H9 (cell line): Measurements from ENCODE around the gene WSB2. TPM values are rescaled to one million over a fixed set of nuclear protein-coding genes. Genes with fewer than 3 reads are reported as not detected.
A peak's percentile ranks its signal among the peaks of the same experiment; 100 is the strongest.

Experiments
- DNase-seq: peaks from one replicate; pipeline ENCODE4 v3.0.0-alpha.2; 2017
- H2AFZ ChIP-seq: one replicate; pipeline ENCODE4 v1.6.1; 2013; ENCODE audit warnings: mild to moderate bottlenecking, low read length, control low read depth, moderate library complexity
- H2AK5ac ChIP-seq: 2 replicates; pipeline ENCODE4 v1.6.1; 2013; ENCODE audit warnings: low read length, control low read depth, mixed read lengths; ENCODE audit not compliant: insufficient read length
- H2BK120ac ChIP-seq: one replicate; pipeline ENCODE4 v1.6.1; 2013; ENCODE audit warnings: low read depth, mild to moderate bottlenecking, low read length, control low read depth, inconsistent platforms; ENCODE audit not compliant: poor library complexity, severe bottlenecking
- H2BK12ac ChIP-seq: 2 replicates; pipeline ENCODE4 v1.6.1; 2013; ENCODE audit warnings: low read length, control low read depth, mixed read lengths, low read depth; ENCODE audit not compliant: insufficient read length
- H2BK15ac ChIP-seq: 2 replicates; pipeline ENCODE4 v1.6.1; 2013; ENCODE audit warnings: low read depth, low read length, control low read depth
- H2BK20ac ChIP-seq: one replicate; pipeline ENCODE4 v1.6.1; 2013; ENCODE audit warnings: low read depth, mild to moderate bottlenecking, low read length, control low read depth, inconsistent platforms; ENCODE audit not compliant: poor library complexity, severe bottlenecking
- H2BK5ac ChIP-seq: 2 replicates; pipeline ENCODE4 v1.6.1; 2013; ENCODE audit warnings: low read length, control low read depth, mixed read lengths; ENCODE audit not compliant: insufficient read length
- H3K14ac ChIP-seq: 2 replicates; pipeline ENCODE4 v1.6.1; 2013; ENCODE audit warnings: low read length, control low read depth; ENCODE audit not compliant: insufficient read depth
- H3K18ac ChIP-seq: 2 replicates; pipeline ENCODE4 v1.6.1; 2013; ENCODE audit warnings: low read depth, mild to moderate bottlenecking, mixed read lengths, low read length, control low read depth; ENCODE audit not compliant: insufficient read length
- H3K23ac ChIP-seq: 2 replicates; pipeline ENCODE4 v1.6.1; 2013; ENCODE audit warnings: low read length, control low read depth, mixed read lengths, low read depth; ENCODE audit not compliant: insufficient read length
- H3K23me2 ChIP-seq: 2 replicates; pipeline ENCODE4 v1.6.1; 2013; ENCODE audit warnings: low read depth, mild to moderate bottlenecking, mixed read lengths, low read length, control low read depth; ENCODE audit not compliant: insufficient read length, poor library complexity, severe bottlenecking
- H3K27ac ChIP-seq: 2 replicates; pipeline ENCODE4 v1.5.1; 2013; ENCODE audit warnings: low read length, control low read depth, mixed read lengths, low read depth; ENCODE audit not compliant: insufficient read length
- H3K27me3 ChIP-seq: 2 replicates; pipeline ENCODE4 v1.6.1; 2013; ENCODE audit warnings: low read length, control low read depth, inconsistent platforms; ENCODE audit not compliant: insufficient read depth
- H3K4ac ChIP-seq: 2 replicates; pipeline ENCODE4 v1.6.1; 2013; ENCODE audit warnings: low read depth, mild to moderate bottlenecking, control low read depth, inconsistent platforms, low read length, moderate library complexity
- H3K4me1 ChIP-seq: 2 replicates; pipeline ENCODE4 v1.6.1; 2013; ENCODE audit warnings: low read length, control low read depth, inconsistent platforms; ENCODE audit not compliant: insufficient read depth
- H3K4me2 ChIP-seq: 2 replicates; pipeline ENCODE4 v1.6.1; 2013; ENCODE audit warnings: low read length, control low read depth, mixed read lengths; ENCODE audit not compliant: insufficient read length, insufficient read depth
- H3K56ac ChIP-seq: 2 replicates; pipeline ENCODE4 v1.6.1; 2013; ENCODE audit warnings: low read depth, mild to moderate bottlenecking, mixed read lengths, low read length, control low read depth; ENCODE audit not compliant: insufficient read length
- H3K79me1 ChIP-seq: 2 replicates; pipeline ENCODE4 v1.6.1; 2013; ENCODE audit warnings: low read depth, mild to moderate bottlenecking, moderate library complexity, low read length, control low read depth, inconsistent platforms; ENCODE audit not compliant: insufficient read depth, poor library complexity, severe bottlenecking
- H3K79me2 ChIP-seq: 2 replicates; pipeline ENCODE4 v1.6.1; 2013; ENCODE audit warnings: low read length, control low read depth, inconsistent platforms; ENCODE audit not compliant: insufficient read depth
- H3K9ac ChIP-seq: 2 replicates; pipeline ENCODE4 v1.6.1; 2013; ENCODE audit warnings: low read length, control low read depth, mixed read lengths; ENCODE audit not compliant: insufficient read length; ENCODE audit errors: extremely low read depth
- H3K9me3 ChIP-seq: one replicate; pipeline ENCODE4 v1.6.1; 2013; ENCODE audit warnings: low read depth, low read length, inconsistent platforms; ENCODE audit not compliant: control insufficient read depth
- H3T11ph ChIP-seq: one replicate; pipeline ENCODE4 v1.6.1; 2013; ENCODE audit warnings: mild to moderate bottlenecking, low read length, control low read depth, inconsistent platforms
- H4K20me1 ChIP-seq: one replicate; pipeline ENCODE4 v1.6.1; 2013; ENCODE audit not compliant: control insufficient read depth, insufficient read length, insufficient read depth
- H4K5ac ChIP-seq: 2 replicates; pipeline ENCODE4 v1.6.1; 2013; ENCODE audit warnings: low read depth, mild to moderate bottlenecking, mixed read lengths, low read length, control low read depth; ENCODE audit not compliant: insufficient read length
- H4K8ac ChIP-seq: replicated peaks from 2 replicates; pipeline ENCODE4 v1.6.1; 2013; ENCODE audit warnings: low read length, control low read depth, mixed read lengths, low read depth; ENCODE audit not compliant: insufficient read length
- H4K91ac ChIP-seq: 2 replicates; pipeline ENCODE4 v1.6.1; 2013; ENCODE audit warnings: low read depth, mild to moderate bottlenecking, moderate library complexity, mixed read lengths, low read length, control low read depth; ENCODE audit not compliant: insufficient read length
- H3K27ac Mint-ChIP-seq, 3 experiments: 2 replicates in 2 of 3; 3 replicates in 1 of 3; pipeline ENCODE4 v1.8.0; 2020 to 2021; ENCODE audit warnings: mixed read lengths in 3 of 3, mild to moderate bottlenecking in 1 of 3, moderate library complexity in 1 of 3
- H3K27me3 Mint-ChIP-seq: 2 replicates; pipeline ENCODE4 v1.8.0; 2021; ENCODE audit warnings: low read depth, mild to moderate bottlenecking, moderate library complexity, mixed read lengths
- H3K36me3 Mint-ChIP-seq, 3 experiments: 2 replicates in 2 of 3; 3 replicates in 1 of 3; pipeline ENCODE4 v1.8.0; 2020 to 2021; ENCODE audit warnings: low read depth in 3 of 3, mixed read lengths in 3 of 3; ENCODE audit not compliant: insufficient read depth in 1 of 3
- H3K4me1 Mint-ChIP-seq, 2 experiments: 2 replicates each; pipeline ENCODE4 v1.8.0; 2020; ENCODE audit warnings: mixed read lengths in 2 of 2
- H3K4me3 Mint-ChIP-seq, 2 experiments: 2 replicates in 1 of 2; 3 replicates in 1 of 2; pipeline ENCODE4 v1.8.0; 2020 to 2021; ENCODE audit warnings: mild to moderate bottlenecking in 2 of 2, mixed read lengths in 2 of 2, moderate library complexity in 1 of 2
- H3K9me3 Mint-ChIP-seq, 2 experiments: 2 replicates in 1 of 2; 3 replicates in 1 of 2; pipeline ENCODE4 v1.8.0; 2020; ENCODE audit warnings: mild to moderate bottlenecking in 2 of 2, mixed read lengths in 2 of 2, moderate library complexity in 1 of 2
- WGBS: extraction: QIAGEN DNeasy Blood & Tissue Kit; methylation state at CpG from one replicate; pipeline ENCODE4 v1.1.7; 2013; ENCODE audit warnings: missing lambda C conversion rate, low lambda C conversion rate, mixed read lengths; ENCODE audit not compliant: insufficient read length; ENCODE audit errors: extremely low coverage; 5-methylcytosine and 5-hydroxymethylcytosine counted together
- total RNA-seq: library from RNA; stranded (reverse); gene quantifications from 2 replicates; pipeline ENCODE4 v1.2.1, GENCODE V29; 2021
- TF ChIP-seq, protein P1 (sequence below): fragments of 200-600 bp; sonication (generic); conservative IDR thresholded peaks from 3 replicates; pipeline ENCODE4 v1.8.0; 2021; ENCODE audit warnings: antibody characterized with exemption, mild to moderate bottlenecking

Gene WSB2
- total RNA-seq, 1 experiment from 2014 or later = 58.6 TPM

DNA sequence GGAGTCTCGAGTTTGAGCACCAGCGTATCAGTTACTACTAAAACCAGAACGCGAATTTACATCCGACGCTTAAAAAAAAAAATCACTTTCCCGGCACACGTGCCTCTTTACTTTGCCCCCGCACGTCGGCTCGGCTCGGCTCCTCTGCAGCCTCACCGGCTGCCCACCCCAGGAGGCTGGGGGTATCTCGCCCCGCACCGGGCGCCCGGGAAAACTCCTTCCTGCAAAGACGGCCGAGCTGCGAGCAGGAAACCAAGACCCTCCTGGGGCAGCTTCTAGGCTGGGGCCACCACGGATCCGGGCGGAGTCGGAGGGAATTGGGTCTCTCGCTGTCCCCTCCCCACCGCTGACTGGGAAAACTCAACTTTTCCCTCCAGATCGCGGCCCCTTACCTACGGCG lies 42.2 kb upstream of the WSB2 start:
- Histone ChIP-seq H4K5ac (no peak overlapping the region), H3K4me2 (peak overlapping the region; percentile 67), H3K4me1 (peaks cover 7% of the 10 kb centered on the region; the same call in 1 of the 2 replicates), H3K9ac (peak overlapping the region; percentile 37), H3K4ac (no peak overlapping the region), H2BK5ac (no peak overlapping the region), H2AK5ac (no peak overlapping the region), H3K79me1 (peaks cover 6% of the 10 kb centered on the region), H3K23ac (no peak overlapping the region), H2BK12ac (no peak overlapping the region), H3K18ac (peak overlapping the region; percentile 3), H2BK120ac (no peak overlapping the region), H2BK15ac (no peak overlapping the region), H3T11ph (no peak overlapping the region), H2AFZ (no peak overlapping the region), H3K79me2 (peaks cover 9% of the 10 kb centered on the region; the same call in 1 of the 2 replicates), H4K8ac (no peak overlapping the region), H3K9me3 (no peaks in the 10 kb centered on the region), H3K27ac (no peak overlapping the region), H4K20me1 (no peaks in the 10 kb centered on the region), H3K27me3 (no peaks in the 10 kb centered on the region), H3K14ac (peak overlapping the region; percentile 33), H2BK20ac (no peak overlapping the region), H3K23me2 (peaks cover 9% of the 10 kb centered on the region), H4K91ac (no peak overlapping the region), H3K56ac (no peak overlapping the region)
- peak; percentile 60 for DNase-seq
- H3K4me1 Mint-ChIP-seq = peaks cover 31 to 33% of the 10 kb centered on the region in 2 experiments
- peaks cover 8 to 28% (median 10%) of the 10 kb centered on the region in 3 experiments; a peak in 4 of 7 replicates for H3K36me3 Mint-ChIP-seq
- TF ChIP-seq, protein P1, sequence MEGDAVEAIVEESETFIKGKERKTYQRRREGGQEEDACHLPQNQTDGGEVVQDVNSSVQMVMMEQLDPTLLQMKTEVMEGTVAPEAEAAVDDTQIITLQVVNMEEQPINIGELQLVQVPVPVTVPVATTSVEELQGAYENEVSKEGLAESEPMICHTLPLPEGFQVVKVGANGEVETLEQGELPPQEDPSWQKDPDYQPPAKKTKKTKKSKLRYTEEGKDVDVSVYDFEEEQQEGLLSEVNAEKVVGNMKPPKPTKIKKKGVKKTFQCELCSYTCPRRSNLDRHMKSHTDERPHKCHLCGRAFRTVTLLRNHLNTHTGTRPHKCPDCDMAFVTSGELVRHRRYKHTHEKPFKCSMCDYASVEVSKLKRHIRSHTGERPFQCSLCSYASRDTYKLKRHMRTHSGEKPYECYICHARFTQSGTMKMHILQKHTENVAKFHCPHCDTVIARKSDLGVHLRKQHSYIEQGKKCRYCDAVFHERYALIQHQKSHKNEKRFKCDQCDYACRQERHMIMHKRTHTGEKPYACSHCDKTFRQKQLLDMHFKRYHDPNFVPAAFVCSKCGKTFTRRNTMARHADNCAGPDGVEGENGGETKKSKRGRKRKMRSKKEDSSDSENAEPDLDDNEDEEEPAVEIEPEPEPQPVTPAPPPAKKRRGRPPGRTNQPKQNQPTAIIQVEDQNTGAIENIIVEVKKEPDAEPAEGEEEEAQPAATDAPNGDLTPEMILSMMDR = no peak
- H3K27me3 Mint-ChIP-seq = no peaks in the 10 kb centered on the region
- H3K9me3 Mint-ChIP-seq = no peaks in the 10 kb centered on the region
- peak overlapping the region; percentile 91 to 92 for H3K4me3 Mint-ChIP-seq
- WGBS = no CpG with 5 or more reads among the region's 32 CpGs
- H3K27ac Mint-ChIP-seq = peak overlapping the region in 2 of 3 experiments; percentile 83 to 94; a peak in 4 of 7 replicates
